Neural cell (in vitro differentiated cells): ENCODE results near the gene GBX2. TPM values are rescaled to one million over a fixed set of nuclear protein-coding genes. Genes with fewer than 3 reads are reported as not detected.

Experiments
- H2AFZ ChIP-seq: fragments of 200-600, 300-800 bp; sonication (generic), shearing (Covaris generic); 2 replicates; pipeline ENCODE4 v1.6.0; 2014; ENCODE audit warnings: low read depth, mild to moderate bottlenecking, antibody characterized with exemption, low read length, moderate library complexity
- H3F3A ChIP-seq: fragments of 200-600 bp; shearing (Covaris generic); 2 replicates; pipeline ENCODE4 v1.6.1; 2016; ENCODE audit warnings: mild to moderate bottlenecking, moderate library complexity, mixed read lengths, antibody characterized with exemption, low read length; ENCODE audit not compliant: insufficient read depth, poor library complexity, severe bottlenecking
- H3K27ac ChIP-seq: fragments of 200-600, 300-800 bp; sonication (generic), shearing (Covaris generic); 2 replicates; pipeline ENCODE4 v1.5.1; 2014; ENCODE audit warnings: mild to moderate bottlenecking, low read length, moderate library complexity
- H3K27me3 ChIP-seq: fragments of 300-800, 200-600 bp; sonication (generic), shearing (Covaris generic); 2 replicates; pipeline ENCODE4 v1.6.0; 2014; ENCODE audit warnings: mild to moderate bottlenecking, low read depth, low read length, moderate library complexity; ENCODE audit not compliant: insufficient read depth
- H3K36me3 ChIP-seq: fragments of 300-800, 200-600 bp; sonication (generic), shearing (Covaris generic); 2 replicates; pipeline ENCODE4 v1.5.1; 2014; ENCODE audit warnings: mild to moderate bottlenecking, antibody characterized with exemption, low read length, moderate library complexity; ENCODE audit not compliant: insufficient read depth
- H3K4me2 ChIP-seq: fragments of 300-800, 200-600 bp; sonication (generic), shearing (Covaris generic); 2 replicates; pipeline ENCODE4 v1.6.0; 2014; ENCODE audit warnings: mild to moderate bottlenecking, low read length
- H3K4me3 ChIP-seq: fragments of 300-800, 200-600 bp; sonication (generic), shearing (Covaris generic); 2 replicates; pipeline ENCODE4 v1.5.1; 2014; ENCODE audit warnings: mild to moderate bottlenecking, low read length, moderate library complexity
- H3K79me2 ChIP-seq: fragments of 200-600 bp; shearing (Covaris generic); replicated peaks from 2 replicates; pipeline ENCODE4 v1.6.0; 2014; ENCODE audit warnings: mild to moderate bottlenecking, low read length, moderate library complexity; ENCODE audit not compliant: insufficient read depth
- H3K9ac ChIP-seq: fragments of 300-800, 200-600 bp; sonication (generic), shearing (Covaris generic); 2 replicates; pipeline ENCODE4 v1.6.1; 2016; ENCODE audit warnings: mild to moderate bottlenecking, low read length, mixed read lengths
- H3K9me2 ChIP-seq: fragments of 200-600 bp; shearing (Covaris generic); 2 replicates; pipeline ENCODE4 v1.6.1; 2016; ENCODE audit warnings: mild to moderate bottlenecking, low read length, mixed read lengths; ENCODE audit not compliant: insufficient read depth
- H3K9me3 ChIP-seq: fragments of 200-600, 300-800 bp; sonication (generic), shearing (Covaris generic); 2 replicates; pipeline ENCODE4 v1.6.1; 2016; ENCODE audit warnings: mild to moderate bottlenecking, mixed run types, low read length, moderate library complexity, mixed read lengths
- H4K20me1 ChIP-seq: fragments of 200-600 bp; shearing (Covaris generic); 2 replicates; pipeline ENCODE4 v1.6.1; 2016; ENCODE audit warnings: mild to moderate bottlenecking, mixed run types; ENCODE audit not compliant: insufficient read depth
- EP300 ChIP-seq: fragments of 450-650 bp; conservative IDR thresholded peaks from 2 replicates; pipeline ENCODE4 v1.6.1; 2014; ENCODE audit warnings: antibody characterized with exemption, mild to moderate bottlenecking, moderate library complexity; ENCODE audit not compliant: poor library complexity, severe bottlenecking
- EZH2 ChIP-seq: fragments of 200-600, 300-800 bp; shearing (Covaris generic), sonication (generic); IDR thresholded peaks from 2 replicates; pipeline ENCODE4 v1.6.1; 2014; ENCODE audit warnings: antibody characterized with exemption, low read length, borderline replicate concordance, mild to moderate bottlenecking; ENCODE audit not compliant: insufficient read depth, poor library complexity, severe bottlenecking
- MXI1 ChIP-seq: fragments of 450-650 bp; conservative IDR thresholded peaks from 2 replicates; pipeline ENCODE4 v1.6.1; 2014; ENCODE audit warnings: antibody characterized with exemption, mild to moderate bottlenecking; ENCODE audit not compliant: poor library complexity, severe bottlenecking
- POLR2AphosphoS5 ChIP-seq: IDR thresholded peaks from 2 replicates; pipeline ENCODE4 v1.6.1; 2012
- RAD21 ChIP-seq: fragments of 450-650 bp; conservative IDR thresholded peaks from 2 replicates; pipeline ENCODE4 v1.6.1; 2014; ENCODE audit warnings: antibody characterized with exemption, mild to moderate bottlenecking, moderate library complexity
- REST ChIP-seq: IDR thresholded peaks from 2 replicates; pipeline ENCODE4 v1.6.1; 2012; ENCODE audit warnings: borderline replicate concordance
- SMC3 ChIP-seq: fragments of 450-650 bp; conservative IDR thresholded peaks from 2 replicates; pipeline ENCODE4 v1.6.1; 2014; ENCODE audit warnings: antibody characterized with exemption, mild to moderate bottlenecking, moderate library complexity; ENCODE audit not compliant: poor library complexity
- TAF1 ChIP-seq: IDR thresholded peaks from 2 replicates; pipeline ENCODE4 v1.6.1; 2012; ENCODE audit warnings: low read depth
- polyA plus RNA-seq: library from polyadenylated mRNA; depleted of rRNA; stranded (reverse); fragments of >200 nt; gene quantifications from 2 replicates; pipeline ENCODE4 v1.2.3, GENCODE V29; 2014
- TF ChIP-seq, protein P1 (sequence below): fragments of 450-650 bp; IDR thresholded peaks from 2 replicates; pipeline ENCODE4 v1.5.1; 2014; ENCODE audit warnings: antibody characterized with exemption, mild to moderate bottlenecking, moderate library complexity; ENCODE audit not compliant: poor library complexity, severe bottlenecking

Gene GBX2
- polyA plus RNA-seq, 1 donor from 2014 or later, result 0.92 TPM

DNA sequence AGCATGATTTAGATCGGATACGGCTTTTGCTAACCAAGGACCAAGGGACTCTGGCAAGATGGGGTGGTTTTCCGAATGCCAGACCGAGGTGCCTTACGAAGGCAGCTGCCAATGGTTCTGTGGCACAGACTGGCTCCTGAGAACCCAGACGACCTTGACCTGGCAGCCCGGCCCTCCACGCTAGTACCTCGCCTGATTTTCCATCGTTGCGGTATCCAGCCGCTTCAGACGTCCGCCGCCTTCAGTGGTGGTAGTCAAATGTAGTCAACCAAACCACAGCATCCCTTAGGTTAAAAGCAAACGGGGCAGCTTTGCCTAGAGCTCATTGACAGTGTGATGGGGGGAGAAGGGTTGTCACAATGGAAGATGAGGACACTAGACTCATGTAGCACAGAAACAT is 42.6 kb downstream of the GBX2 start:
- Histone ChIP-seq H3K9me3 (no peaks in the 10 kb centered on the region), H4K20me1 (no peaks in the 10 kb centered on the region), H3K9me2 (no peaks in the 10 kb centered on the region), H3K79me2 (no peaks in the 10 kb centered on the region), H3K27me3 (no peaks in the 10 kb centered on the region), H3K36me3 (no peaks in the 10 kb centered on the region), H3K9ac (no peak overlapping the region), H3K4me2 (no peak overlapping the region), H3K4me3 (no peak overlapping the region), H3F3A (no peaks in the 10 kb centered on the region), H2AFZ (no peak overlapping the region), H3K27ac (no peak overlapping the region)
- TF ChIP-seq TAF1, result no peak
- TF ChIP-seq REST, result no peak
- no peak for TF ChIP-seq EZH2
- TF ChIP-seq SMC3, result no peak
- TF ChIP-seq MXI1, result no peak
- TF ChIP-seq RAD21, result no peak
- TF ChIP-seq, protein P1, sequence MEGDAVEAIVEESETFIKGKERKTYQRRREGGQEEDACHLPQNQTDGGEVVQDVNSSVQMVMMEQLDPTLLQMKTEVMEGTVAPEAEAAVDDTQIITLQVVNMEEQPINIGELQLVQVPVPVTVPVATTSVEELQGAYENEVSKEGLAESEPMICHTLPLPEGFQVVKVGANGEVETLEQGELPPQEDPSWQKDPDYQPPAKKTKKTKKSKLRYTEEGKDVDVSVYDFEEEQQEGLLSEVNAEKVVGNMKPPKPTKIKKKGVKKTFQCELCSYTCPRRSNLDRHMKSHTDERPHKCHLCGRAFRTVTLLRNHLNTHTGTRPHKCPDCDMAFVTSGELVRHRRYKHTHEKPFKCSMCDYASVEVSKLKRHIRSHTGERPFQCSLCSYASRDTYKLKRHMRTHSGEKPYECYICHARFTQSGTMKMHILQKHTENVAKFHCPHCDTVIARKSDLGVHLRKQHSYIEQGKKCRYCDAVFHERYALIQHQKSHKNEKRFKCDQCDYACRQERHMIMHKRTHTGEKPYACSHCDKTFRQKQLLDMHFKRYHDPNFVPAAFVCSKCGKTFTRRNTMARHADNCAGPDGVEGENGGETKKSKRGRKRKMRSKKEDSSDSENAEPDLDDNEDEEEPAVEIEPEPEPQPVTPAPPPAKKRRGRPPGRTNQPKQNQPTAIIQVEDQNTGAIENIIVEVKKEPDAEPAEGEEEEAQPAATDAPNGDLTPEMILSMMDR, result no peak
- no peak for TF ChIP-seq POLR2AphosphoS5
- no peak for TF ChIP-seq EP300

DNA sequence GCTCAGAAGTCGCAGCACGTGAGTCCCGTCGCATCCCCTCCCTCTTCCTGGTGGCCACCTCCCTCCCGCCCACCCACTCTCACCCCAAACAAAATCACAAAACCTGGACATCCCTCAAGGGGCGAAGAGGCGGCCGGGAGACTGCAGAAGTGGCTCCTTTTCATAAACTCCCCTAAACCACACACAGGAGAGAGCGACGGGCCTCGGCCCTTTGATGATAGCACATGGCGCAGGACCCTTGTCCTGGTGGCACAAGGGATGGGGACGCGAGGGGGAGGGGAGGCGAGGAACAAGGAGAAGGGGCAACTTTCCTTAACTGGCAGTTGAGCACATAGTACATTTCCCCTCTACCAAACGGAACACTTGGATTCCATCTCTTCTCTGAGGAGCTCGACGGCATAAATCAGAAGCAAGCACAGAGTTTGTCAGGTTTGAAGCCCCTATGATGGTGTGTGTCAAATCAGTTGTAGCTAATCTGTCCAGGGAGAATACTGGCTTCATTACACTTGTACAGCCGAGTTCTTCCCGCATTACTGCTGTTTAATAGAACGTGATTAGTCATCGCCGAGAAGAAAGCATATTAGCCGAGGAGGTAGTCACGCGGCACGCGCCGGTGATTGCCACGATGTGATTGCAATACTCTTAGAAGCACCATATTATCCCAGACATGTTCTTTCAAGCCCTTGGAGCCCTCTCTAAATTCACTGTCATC is 43.8 kb downstream of the GBX2 start:
- H3K9me3 ChIP-seq, result no peaks in the 10 kb centered on the region
- no peak overlapping the region for H3K4me3 ChIP-seq
- no peaks in the 10 kb centered on the region for H3K36me3 ChIP-seq
- H3K27ac ChIP-seq, result no peak overlapping the region
- H4K20me1 ChIP-seq, result no peaks in the 10 kb centered on the region
- no peak overlapping the region for H3K9ac ChIP-seq
- H3K9me2 ChIP-seq, result no peaks in the 10 kb centered on the region
- H2AFZ ChIP-seq, result no peak overlapping the region
- TF ChIP-seq, protein P1, result no peak
- no peak for TF ChIP-seq POLR2AphosphoS5
- TF ChIP-seq MXI1, result no peak
- TF ChIP-seq REST, result no peak
- TF ChIP-seq TAF1, result no peak
- no peak for TF ChIP-seq RAD21
- no peak for TF ChIP-seq SMC3
- TF ChIP-seq EP300, result no peak
- TF ChIP-seq EZH2, result no peak
- H3F3A ChIP-seq, result no peaks in the 10 kb centered on the region
- no peaks in the 10 kb centered on the region for H3K79me2 ChIP-seq
- H3K27me3 ChIP-seq, result no peaks in the 10 kb centered on the region
- H3K4me2 ChIP-seq, result no peak overlapping the region
